Hematopoietic multipotent progenitor cell treated with erythropoietin and hydrocortisone succinate and interleukin-3 and kit ligand, for 6 days (in vitro differentiated cells): Measurements from ENCODE around the gene NEK10.

Experiments
- DNase-seq: peaks from one replicate; pipeline ENCODE4 v3.0.0-alpha.2; 2015

Gene NEK10

GRCh38 chr3:27220166-27220565, 149.0 kb downstream of the NEK10 start:
- DNase-seq: no peak

- no peak for DNase-seq
These were observed 149.9 kb downstream of the NEK10 start for GRCh38 chr3:27219127-27219845.

DNA sequence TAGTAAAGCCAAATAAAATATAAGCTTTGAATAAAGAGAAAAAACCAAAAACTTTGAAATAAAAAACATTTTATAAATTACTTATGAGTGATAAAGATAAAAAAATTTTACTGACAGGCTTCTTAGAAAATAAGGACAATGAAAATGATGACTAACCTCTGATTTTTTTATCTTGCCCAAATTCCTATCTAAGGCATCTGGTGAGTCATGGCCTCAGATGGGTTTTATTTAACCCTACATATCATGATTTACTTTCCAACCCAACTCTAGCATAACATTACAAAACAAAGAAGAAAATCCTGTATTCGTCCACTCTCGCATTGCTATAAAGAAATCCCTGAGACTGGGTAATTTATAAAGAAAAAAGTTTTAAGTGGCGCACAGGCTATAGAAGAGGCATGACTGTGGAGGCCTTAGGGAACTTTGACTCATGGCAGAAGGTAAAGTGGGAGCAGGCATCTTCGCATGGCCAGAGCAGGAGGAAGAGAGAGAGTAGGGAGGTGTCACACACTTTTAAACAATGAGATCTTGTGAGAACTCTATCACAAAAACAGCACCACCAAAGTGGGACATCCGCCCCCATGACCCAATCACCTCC, 152.1 kb downstream of the NEK10 start:
- no peak for DNase-seq

DNA sequence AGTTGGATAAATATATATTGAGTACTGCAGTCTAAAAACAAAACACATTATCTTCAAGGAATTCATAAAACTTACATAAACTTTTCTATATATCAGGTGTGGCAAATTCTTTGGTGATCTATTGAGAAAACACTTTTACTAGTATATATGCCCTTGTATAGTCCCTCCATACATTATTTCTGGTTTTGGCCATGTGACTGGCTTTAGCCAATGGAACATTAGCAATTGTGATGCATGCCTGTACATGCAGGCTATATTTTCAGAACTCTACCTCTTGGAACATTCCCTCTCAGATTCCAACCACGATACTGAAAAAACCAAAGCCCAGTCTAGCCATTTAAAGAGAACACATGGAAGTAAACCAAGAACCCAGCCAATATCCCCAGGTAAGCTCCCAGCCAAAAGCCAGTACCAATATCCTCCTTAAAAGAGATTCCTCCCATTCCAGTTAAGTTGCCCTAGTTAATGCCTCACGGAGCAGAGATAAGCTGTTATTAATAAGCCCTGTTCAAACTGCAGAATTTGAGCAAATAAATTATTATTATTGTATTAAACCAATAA, 152.8 kb downstream of the NEK10 start:
- DNase-seq: no peak

DNA sequence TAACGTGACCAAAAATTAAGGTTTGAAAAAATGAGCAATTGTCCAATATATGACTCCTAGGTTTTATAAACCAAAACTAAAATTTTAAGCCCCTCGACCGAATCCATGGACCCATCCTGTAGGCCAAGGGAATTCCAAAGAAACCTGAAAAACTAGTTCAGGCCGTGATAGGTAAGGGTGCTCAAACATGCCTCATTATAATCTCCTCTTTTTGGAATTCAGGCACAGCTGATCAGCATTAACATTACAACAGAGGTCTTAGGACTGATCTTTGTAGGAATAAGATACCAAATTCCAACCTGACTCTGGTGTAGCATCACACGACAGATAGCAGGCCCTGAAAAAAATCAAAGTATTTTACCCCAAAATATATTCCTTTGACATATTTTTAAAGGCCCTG, 155.7 kb downstream of the NEK10 start:
- no peak for DNase-seq

DNA sequence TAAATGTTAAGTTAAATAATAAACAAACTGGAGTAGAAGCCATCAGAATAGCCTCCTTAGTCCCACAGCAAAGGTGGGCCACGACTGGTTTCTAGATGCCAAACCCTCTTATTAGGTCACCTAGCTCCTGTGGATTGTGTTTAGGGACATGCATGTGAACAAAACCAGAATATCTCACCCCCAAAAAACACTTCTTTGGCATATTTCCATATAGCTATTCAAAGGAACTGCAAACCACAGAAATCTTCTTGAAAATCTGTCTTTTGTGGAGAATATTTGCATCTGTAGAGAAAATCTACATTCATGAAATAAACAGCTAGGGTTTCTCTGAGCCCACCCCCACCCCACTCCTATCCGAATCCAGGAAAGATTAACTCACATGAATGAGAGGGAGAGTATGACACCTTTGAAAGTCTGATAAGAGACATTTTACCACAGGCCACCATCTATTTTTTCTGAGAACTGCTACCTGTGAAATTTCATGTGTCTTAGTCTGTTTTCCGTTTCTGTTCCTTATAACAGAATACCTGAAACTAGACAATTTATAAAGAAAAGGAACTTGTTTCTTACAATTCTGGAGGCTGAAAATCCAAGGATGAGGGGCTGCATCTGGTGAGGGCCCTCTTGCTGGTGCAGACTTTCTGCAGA, 159.4 kb downstream of the NEK10 start:
- DNase-seq: no peak

GRCh38 chr3:27208961-27209616, 160.1 kb downstream of the NEK10 start:
- DNase-seq: no peak

GRCh38 chr3:27202959-27203358, 166.2 kb downstream of the NEK10 start:
- no peak for DNase-seq

GRCh38 chr3:27201492-27201891, 167.7 kb downstream of the NEK10 start:
- DNase-seq: no peak

DNA sequence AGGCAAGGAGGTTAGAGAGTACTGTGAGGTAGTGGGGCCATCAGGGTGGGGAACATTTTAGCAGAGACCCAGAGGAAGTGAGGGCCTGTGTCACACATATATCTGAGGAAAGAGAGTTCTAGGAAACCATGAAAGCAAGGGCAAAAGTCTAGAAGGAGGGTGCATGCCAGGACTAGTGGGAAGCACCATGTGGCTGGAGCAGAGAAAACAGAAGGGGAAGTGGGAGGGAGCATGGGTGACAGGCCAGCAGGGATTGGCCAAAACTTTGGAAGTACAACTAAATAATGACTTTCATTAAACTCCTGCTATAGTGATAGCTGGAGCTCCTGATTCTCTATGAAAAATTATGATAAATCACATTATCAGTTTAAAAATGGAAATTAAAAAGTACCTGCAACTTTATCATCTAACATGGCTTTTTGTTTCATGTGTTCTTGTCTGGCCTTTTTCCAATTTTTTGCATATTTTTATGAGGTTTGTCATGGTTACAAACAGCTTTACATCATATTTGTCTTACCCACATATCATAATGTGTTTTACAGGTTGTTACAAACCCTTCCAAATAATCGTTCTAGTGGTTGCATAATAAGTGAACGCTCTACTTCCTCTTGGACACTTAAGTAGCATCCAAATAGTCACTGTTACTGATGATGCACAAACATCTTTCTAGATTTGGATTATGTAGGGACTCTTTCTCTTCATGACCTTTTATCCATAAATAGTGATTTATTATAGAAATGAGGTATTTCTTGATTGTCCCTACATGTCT, 168.3 kb downstream of the NEK10 start:
- no peak for DNase-seq

DNA sequence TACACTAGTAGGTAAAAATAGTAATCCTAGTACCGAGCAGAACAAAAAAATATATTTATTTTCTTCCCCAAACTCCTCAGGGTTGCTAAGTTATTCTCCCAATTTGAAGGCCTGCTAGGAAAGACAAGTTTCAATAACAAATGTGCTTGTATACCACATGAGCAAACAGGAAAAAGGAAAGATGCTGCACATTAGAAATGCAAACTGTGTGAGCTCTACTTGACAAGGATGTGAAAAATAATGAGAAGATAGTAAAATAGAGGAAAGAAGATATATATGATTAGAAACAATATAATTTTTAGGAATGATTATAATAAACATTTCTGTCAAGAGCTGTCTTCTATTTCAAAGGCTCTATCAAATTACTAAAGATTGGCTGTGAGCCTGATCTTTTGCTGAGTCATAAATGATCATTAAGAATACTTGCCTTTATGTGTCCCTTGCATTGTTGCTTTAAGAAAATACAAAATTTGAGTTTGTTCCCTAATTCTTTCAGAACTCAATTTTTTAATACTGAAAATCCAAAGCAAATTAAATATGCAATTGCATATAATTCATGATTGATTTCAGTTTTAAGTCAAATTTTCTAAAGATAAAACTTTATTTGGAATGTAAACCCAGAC, 174.2 kb downstream of the NEK10 start:
- DNase-seq: no peak

DNA sequence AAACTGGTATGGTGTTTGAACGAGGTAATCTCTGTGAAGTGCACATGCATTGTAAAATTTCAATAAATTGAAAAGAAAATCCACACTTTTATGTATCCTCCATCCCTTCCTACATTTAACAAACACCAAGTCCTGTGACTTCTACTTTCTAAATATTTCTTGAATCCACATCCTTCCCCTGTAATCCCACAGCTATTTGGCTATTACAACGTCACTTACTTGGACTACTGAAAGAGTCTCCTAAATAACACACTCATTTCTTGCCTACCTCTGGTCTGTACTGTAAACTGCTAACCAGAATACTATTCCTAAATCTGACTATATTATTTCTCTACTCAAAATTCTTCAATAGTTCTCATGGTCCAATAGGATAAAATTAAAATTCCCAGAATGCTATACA, 176.1 kb downstream of the NEK10 start:
- no peak for DNase-seq

- no peak for DNase-seq
These were observed 183.2 kb downstream of the NEK10 start for GRCh38 chr3:27186013-27186412.

GRCh38 chr3:27185231-27185989, 183.8 kb downstream of the NEK10 start:
- no peak for DNase-seq

DNA sequence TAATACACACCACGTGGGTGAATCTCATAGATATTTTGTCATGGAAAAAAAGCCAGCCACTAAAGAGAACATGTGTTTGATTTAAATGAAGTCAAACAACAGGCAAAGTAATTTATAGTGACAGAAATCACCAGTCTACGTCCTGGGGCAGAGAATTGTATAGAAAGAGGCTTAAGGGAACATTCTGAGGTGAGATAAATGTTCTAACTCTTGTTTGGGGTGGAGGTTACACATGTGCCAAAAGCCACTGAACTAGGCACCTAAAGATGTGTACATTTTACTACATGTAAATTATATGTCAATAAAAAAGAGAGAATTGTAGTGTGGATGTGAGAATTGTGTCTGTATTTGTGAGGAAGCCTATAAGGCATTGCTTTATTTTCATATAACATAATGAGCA, 184.9 kb downstream of the NEK10 start:
- DNase-seq: no peak

GRCh38 chr3:27176256-27176655, 192.9 kb downstream of the NEK10 start:
- DNase-seq: no peak

GRCh38 chr3:27174530-27174929, 194.7 kb downstream of the NEK10 start:
- DNase-seq: no peak

DNA sequence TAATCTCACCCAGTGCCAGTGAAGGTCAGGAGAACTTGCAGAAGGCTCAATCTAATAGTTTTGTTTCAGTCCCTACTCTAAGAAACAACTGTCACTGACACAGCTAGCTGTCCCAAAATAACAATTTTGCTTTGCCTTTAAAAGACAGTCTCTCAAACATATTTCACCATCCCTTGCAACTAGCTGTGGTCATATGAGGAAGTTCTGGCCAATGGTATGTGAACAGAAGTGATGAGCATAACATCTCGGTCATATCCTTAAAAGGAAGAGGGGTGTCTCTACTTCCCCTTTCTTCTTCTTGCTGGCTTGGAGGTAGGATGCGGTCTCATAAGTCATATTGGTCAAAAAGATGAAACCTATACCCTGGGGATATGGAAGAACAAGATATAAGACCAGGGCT, 198.1 kb downstream of the NEK10 start:
- peak; percentile 46 for DNase-seq

DNA sequence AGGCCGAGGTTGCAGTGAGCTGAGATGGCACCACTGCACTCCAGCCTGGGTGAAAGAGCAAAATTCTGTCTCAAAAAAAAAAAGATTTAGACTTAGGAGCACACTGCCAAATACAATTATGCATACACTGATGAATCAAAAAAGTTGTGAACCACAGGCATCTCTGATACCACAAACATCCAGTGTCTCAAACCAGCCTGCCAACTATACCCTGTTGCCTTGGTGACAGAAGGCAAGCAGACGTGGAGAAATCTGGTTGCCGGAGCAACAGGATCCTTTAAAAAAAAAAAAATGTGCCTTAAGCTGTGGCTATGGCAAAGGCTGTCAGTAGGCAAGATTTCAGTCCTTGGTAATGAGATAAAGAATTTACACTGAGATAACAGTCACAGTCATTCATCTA, 202.3 kb downstream of the NEK10 start:
- DNase-seq: no peak

DNA sequence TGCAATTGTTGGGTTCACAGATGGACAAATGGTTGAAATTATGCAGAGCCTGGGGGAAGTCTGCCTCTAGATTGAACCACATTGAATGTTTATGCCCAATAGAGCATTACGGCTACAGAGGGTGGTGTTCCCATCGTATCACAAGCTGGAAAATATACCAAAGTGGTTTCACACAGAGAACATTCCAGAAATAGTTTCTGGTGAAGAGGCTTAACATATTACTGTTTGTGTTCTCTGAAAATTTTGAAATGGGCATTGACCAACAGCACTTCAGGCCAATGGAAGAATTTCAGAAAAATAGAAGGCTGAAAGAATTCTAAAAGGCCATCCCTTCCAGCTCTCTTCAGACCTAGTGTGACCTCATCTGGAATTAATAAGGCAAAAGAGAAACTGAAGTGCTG, 203.9 kb downstream of the NEK10 start:
- DNase-seq: no peak

DNA sequence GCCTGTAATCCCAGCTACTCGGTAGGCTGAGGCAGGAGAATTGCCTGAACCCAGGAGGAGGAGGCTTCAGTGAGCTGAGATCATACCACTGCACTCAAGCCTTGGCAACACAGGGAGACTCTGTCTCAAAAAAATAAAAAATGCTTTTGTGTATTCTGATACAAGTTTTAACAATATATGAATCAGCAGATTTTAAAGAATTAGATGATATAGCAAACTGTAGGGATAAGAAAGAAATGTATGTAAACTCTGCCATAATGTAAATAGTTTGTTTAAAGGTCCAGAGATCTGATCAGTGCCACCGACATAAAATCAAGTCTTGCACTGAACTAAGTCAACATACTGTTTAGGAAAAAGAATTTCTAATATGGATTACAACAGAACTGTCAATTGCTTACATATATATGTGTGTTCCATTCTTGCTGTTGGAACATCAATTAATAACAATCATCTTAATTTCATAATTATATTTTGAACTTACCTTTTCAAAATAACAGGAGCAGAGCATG, 208.3 kb downstream of the NEK10 start:
- DNase-seq: no peak
